Raji (cell line): ENCODE results near the gene SORCS1.

Source experiments
- POLR2A ChIP-seq: IDR thresholded peaks from 2 replicates; pipeline ENCODE4 v1.6.1; 2011; ENCODE audit warnings: low read depth, low read length, control low read depth; ENCODE audit not compliant: insufficient read depth

Gene SORCS1

DNA sequence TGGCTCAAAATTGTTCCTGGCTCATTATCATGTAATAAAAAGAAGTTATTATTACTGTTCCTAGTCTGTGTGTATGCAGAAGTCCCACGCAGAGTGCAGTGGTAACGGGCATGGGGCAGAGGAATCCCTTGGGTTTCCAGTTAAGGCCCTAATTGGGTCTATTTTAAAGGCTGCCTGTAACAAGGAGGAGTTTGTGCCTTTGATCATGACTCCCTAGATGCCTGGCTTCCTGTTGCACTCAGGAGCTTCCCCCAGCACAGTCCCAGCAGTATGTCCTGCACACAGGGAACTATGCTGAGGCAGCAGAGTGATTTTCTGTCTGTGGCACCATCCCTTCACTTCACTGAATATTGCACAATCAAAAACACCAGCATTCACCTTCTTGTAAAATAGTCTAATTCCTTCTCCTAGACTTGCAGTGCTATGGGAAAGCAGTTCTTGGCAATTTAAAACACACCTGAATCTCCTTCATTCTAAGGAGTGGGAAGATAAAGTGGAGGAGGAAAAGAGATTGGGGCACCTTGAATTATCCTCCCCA, 22.9 kb downstream of the SORCS1 start:
- no peak for TF ChIP-seq POLR2A

DNA sequence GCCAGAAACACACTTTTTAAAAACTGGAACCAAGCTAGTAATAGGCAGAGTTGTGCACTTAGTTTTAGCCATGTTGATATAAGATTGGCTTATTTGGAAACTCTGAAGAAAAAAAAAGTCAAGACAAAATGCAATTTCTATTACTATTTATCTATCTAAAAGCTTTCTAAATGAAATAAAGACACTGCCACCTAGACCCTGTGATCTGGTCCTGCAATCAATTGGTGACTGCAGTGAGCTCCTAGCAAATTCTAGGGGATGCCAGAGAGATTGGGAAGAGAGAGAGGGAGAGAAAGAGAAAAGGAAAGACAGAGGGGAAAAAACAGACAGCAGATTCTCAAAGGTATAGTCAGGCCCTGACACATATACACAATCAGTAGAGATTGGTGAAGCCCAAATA, 25.3 kb downstream of the SORCS1 start:
- no peak for TF ChIP-seq POLR2A

DNA sequence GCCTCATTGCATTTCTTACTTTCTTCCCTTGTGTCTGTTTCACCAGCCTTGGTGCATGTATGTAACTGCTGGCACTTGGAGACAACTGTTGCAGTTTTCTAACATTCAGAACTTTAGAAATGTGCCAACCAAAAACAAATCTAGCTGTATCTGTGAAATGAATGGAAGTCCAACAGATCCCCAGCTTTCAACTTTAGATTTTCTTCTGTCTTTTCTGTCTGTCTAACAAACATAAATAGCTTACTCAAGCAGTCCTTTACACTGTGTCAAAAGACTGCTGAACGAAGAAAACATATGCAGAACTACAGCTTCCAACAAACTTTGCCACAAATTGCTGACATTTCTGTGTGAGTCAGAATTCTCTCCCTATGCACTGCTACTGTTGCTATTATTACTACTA, 30.9 kb downstream of the SORCS1 start:
- TF ChIP-seq POLR2A, result no peak

DNA sequence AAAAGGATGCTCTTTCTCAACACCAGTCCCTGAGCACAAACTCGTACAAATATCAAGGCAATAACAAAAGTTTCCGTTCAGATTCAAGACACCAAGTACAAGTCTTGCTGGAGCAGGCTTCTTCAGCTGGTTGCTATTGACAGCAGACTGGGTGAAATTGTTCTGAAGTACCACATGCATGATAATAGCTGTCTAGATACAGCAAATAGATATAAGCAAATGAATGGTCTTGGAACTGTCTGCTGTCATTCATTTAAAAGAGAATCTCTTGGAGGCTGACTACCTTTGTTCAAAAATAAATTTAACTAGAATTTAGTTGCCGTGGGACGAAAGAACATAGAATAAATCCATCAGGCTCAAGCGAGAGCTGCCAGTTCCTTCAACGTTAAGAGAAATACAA, 35.5 kb downstream of the SORCS1 start:
- TF ChIP-seq POLR2A, result no peak

DNA sequence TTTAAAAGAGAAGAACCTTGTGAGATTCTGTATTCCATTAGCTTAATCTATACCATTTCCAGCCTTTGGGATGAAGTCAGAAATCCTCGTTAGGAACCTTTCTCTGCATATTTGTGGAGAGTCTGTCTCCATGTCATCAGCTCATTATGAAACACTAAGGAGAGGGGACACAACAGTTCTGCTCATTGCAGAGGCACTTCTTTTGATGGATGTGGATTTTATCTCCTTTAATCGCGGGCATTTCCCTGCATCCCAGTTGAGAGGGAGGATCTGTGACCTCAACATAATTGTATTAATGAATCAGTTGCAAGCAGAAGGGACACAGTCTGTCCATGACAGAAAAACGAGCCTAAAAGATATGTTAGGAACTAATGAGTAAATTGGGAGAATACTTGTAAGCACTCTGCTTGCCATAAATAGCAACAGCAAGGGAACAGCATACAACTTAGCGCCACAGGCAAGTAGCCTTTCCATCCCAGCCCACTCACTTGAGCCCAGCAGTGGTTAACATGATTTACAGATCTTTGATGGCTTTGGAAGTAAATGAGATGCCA, 37.9 kb downstream of the SORCS1 start:
- no peak for TF ChIP-seq POLR2A

DNA sequence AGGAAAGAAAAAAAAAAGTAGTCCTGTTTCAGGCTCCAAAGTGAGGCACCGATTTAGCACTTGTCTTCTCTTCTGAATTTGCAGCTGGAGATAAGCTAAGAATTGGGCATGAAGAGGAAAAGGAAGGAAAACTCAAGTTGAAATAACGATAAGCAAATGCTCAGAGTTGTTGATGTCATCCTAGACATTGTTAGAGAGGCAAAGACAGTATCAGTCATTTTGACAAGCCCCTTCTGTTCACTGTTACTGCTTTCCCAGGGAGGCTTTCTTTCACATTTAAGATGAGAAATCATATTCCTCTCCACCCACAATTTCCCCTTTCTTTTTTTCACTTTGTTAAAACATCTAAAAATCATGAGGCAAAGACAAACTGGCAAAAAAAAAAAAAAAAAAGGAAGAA, 41.8 kb downstream of the SORCS1 start:
- no peak for TF ChIP-seq POLR2A

DNA sequence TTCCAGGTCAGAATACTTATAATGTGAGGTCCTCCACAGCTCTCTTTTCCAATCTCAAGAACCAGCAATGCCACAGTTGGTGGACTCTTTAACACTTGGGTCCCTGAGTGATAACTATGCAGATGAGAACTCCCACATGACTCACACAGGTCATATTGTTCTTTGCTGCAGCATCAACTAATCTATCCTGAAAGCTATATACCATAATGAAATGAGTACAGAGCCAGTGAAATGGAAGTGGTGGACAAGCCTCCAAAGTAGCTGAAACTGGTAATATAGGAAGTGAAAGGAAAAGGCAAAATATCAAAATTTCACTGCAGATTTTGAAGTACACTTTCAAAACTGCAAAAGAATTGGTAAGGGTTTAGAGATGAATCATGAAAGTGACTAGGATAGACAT, 45.6 kb downstream of the SORCS1 start:
- no peak for TF ChIP-seq POLR2A

DNA sequence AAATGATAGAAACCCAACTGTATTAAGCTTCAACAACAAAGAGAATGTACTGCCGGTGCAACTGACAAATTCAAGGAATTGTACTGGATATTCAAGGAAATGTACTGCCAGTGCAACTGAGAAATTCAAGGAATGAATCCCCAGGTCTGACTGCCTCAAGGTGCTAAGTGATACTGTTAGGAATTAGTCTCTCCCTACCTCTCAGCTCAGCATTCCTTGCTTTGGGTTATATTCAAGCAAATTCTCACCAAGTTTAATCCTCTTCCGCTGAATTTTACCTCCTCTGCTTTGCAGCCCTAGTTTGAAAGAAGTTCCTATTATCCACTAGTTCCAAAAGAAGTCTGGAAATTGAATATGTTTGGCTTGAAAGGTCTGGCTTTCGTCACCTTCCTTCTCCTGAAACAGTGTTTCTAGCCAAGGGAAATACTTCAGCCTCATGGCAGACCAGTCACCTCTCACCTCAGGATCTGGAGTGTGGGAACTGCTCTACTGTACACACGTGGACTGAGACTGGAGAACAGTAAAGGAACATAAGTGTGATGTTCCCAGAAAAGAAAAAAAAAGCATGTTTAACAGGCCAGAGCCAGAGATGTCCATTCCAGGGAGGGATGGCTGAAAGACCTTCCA, 60.4 kb downstream of the SORCS1 start:
- no peak for TF ChIP-seq POLR2A

DNA sequence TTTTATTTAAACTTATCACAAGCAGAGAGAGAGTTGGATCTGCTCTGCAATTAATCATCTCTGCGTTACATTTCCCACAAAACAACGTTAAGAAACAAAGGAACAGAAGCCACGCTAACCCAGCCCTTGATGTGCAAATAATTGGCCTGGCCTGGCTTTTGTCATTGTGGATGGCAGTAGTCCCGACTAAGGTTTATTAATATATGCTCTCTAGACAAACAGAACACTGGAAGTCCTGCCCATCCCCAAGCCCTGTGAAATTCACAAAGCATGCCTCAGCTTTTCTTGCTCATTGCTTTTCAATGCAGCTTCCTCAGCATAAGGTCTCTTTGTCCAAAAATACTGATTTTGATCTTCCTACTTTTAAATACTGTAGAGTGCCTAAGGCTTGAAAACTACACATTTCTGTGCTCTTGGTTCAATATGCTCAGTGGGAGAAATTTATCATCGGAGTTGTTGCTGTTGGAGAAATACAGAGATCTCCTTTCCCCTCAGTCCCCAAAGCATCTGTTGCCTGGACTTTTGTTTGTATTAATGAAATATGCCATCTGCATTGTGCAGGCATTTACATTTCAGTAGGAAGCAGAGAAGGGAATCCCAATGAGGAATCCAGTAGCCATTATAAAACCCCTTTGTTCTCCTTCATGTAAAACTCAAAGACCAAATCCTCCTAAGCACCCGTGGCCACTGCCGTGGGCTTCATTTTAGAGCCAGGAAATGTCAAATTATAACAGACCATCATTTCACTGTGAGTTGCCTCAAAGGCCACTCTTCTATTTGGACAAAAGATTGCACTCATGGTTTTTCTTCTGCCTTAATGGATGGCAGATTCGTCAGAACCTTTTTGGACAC, 61.1 kb downstream of the SORCS1 start:
- no peak for TF ChIP-seq POLR2A

DNA sequence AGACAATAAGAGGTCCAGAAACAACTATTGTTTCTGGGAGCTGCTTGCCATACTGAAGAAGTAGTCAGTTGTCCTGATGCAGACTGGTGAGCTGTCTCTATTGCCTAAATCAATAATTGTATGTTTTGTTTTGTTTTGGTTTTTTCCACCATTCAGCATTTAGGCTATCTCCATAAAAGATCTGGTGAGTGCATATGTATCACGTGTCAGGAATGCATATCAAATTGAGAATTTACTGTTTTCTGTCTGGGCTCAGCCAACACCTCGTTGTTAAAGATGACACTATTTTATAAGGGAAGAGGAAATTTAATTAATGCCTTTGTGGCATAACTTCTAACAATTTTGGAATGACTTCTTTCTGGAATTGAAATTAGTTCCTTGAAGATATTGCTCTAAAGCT, 66.2 kb downstream of the SORCS1 start:
- no peak for TF ChIP-seq POLR2A

DNA sequence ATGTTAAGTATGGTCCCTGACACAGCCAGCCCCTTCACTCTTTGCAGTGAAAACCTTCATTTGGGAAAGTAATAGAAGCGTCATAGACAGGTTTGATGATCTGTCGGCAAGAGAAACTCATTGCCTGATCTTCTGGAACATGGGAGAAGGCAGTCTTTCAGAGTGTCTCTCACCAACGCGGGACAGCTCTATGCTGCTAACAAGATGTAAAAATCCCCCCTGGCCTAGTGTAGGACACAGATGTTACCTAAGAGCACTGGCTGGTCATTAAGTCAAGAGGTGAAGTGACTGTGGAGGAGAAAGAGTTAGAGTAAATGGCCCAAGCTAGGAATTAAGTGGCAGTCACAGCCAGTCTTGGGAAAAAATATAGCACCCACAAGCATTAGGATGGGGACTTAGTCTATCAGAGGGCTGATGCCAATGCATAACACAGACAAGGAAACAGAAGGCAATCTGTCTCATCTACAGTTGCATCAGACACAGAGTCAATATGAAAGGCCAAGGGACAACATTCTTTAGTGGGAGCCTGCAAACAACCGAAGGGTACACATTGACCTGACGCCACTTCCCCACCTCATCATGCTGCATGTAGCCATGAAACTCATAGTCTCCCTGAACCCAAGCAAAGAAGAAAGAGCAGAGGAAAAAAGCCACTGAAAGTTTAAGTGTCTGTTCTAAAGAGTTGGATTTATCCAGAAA, 69.5 kb downstream of the SORCS1 start:
- TF ChIP-seq POLR2A, result no peak

DNA sequence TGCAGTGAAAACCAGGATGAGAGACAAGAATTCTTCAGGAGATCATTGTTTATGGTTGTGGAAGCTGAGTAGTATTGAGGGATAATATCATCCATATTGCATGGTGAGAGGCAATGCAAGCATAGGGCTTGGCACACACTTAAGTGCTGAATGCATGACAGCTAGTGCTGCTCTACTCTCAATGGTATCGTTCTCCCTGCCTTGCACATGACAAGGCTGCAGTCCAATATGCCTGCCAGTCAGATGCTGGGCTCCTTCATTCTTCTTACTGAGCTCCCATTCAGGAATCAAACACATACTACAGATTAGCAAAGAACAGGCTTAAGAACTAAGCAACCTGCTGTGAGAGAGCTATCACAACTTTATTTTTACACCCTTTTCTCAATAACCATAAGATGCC, 72.2 kb downstream of the SORCS1 start:
- no peak for TF ChIP-seq POLR2A

DNA sequence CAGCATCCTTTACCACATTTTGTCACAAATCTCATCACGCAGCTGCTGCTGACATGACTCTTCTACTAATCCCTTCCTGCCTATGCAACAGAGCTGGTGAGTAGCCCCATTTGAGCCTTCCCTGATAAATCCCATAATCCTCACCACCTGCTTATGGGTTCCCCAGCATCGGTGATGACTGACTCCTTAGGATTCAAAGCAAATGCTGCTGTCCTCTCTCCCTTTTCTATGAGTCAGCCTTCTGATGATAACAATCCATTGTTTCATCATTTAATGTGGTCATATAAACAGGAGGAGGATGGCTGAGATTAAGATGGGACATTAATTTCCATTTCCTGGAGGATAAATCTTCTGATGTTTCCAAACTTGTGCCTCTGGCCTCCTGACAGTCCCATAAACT, 73.4 kb downstream of the SORCS1 start:
- no peak for TF ChIP-seq POLR2A

DNA sequence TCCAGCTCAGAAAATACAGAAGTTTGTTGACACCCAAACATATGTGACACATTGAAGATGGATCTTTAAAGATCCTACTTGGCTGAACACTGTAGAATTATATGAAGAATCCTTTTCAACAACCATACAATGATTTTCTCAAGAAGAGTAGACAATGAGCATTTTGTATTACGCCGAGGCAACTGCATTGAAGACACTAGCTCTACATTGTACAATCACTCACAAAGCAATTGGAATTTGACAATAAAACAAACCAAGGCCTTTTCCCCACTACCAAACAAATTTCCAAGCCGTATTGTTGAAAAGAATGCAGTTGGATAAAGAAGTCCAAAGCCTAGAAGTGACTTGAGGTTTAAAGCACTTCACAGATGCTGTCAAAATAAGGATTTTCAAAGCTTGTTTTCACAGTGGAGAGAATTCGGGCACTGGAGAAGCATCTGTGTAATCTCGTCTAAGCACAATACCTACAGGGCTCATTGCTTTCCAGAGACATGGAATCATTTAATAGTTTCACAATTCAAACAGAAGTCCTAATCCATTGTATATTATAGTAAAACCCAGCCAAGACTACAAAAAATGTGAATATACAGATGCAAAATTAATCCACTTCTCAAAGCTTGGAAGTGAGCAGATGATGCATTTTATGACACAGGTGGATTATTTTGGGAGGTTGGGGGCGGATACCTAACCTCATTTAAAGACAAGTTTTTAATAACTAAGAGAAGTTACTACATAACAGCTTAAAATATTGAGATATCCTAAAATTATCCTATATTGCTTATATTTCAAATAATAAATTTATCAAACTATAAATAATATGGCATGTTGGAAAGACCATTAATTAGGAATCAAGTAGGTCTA, 78.6 kb downstream of the SORCS1 start:
- no peak for TF ChIP-seq POLR2A
